Psoas muscle (tissue), 8 donors: ENCODE measurements around the gene TRDN. TPM values are rescaled to one million over a fixed set of nuclear protein-coding genes. Genes with fewer than 3 reads are reported as not detected.
A peak's percentile ranks its signal among the peaks of the same experiment; 100 is the strongest.
"Not testable (repeated sequence)": the region's sequence is repeated elsewhere in the genome, so short reads cannot be mapped to it uniquely, and the experiment has no call there.

ENCODE experiments used
- ATAC-seq, 4 donors: fragments of 200-7000 bp; cut with Tn5 transposase; one replicate each; pipeline ENCODE4 v1.9.1; 2020; ENCODE audit warnings: moderate library complexity in 3 of 4, mild to moderate bottlenecking in 2 of 4
- DNase-seq, 2 donors: peaks; one replicate each; pipeline ENCODE4 v3.0.0-alpha.2; 2020
- H3K27ac ChIP-seq: fragments of 200-600 bp; one replicate; pipeline ENCODE4 v1.8.0; 2022
- H3K27me3 ChIP-seq, 3 donors: fragments of 200-600 bp in 1 of 3; one replicate each; pipeline versions ENCODE4 v1.6.1 to v1.8.0; 2013 to 2022; ENCODE audit warnings: low read length in 2 of 3, mild to moderate bottlenecking in 2 of 3, moderate library complexity in 1 of 3; ENCODE audit not compliant: insufficient read depth in 3 of 3
- H3K36me3 ChIP-seq, 2 donors: fragments of 200-600 bp in 1 of 2; one replicate each; pipeline versions ENCODE4 v1.6.1 to v1.8.0; 2013 to 2022; ENCODE audit warnings: low read depth in 1 of 2, mild to moderate bottlenecking in 1 of 2, moderate library complexity in 1 of 2; ENCODE audit not compliant: insufficient read depth in 1 of 2
- H3K4me1 ChIP-seq: fragments of 200-600 bp; one replicate; pipeline ENCODE4 v1.8.0; 2022
- H3K4me3 ChIP-seq: fragments of 200-600 bp; one replicate; pipeline ENCODE4 v1.8.0; 2022; ENCODE audit warnings: mild to moderate bottlenecking
- H3K9me3 ChIP-seq: fragments of 200-600 bp; one replicate; pipeline ENCODE4 v1.8.0; 2022
- WGBS, 3 donors: extraction: QIAGEN DNeasy Blood & Tissue Kit; methylation state at CpG; one replicate each; pipeline versions ENCODE4 v1.1.6 to v1.1.7; 2013; 5-methylcytosine and 5-hydroxymethylcytosine counted together
- intact Hi-C, 2 donors: fragments of 100-400 bp; cut with DNase I; formaldehyde crosslinking; loops; one replicate each; pipeline versions ENCODE4 v1.11.0 to v1.14.2; 2022
- polyA plus RNA-seq, 3 donors: library from polyadenylated mRNA; stranded (reverse); fragments of 200-250 nt; gene quantifications; one replicate each; pipeline ENCODE4 v1.2.3, GENCODE V29; 2013
- total RNA-seq, 4 donors: library from RNA; stranded (reverse); fragmentation: NEBNext Ultra II Directional in 2 of 4; extraction: Animal tissue kit (Norgen Biotek cat#: 25700) in 2 of 4; gene quantifications; one replicate each; pipeline versions ENCODE4 v1.2.1 to v1.2.4, GENCODE V29; 2021 to 2023
- TF ChIP-seq, protein P1 (sequence below): fragments of 200-600 bp; IDR thresholded peaks from one replicate; pipeline ENCODE4 v1.8.0; 2022; ENCODE audit warnings: antibody characterized with exemption
- donor health status: healthy with polysubstance abuse.
- donor health status: DM: no; HTN: no; CAD: no; lungs with moderate emphysema.
- donor health status: Bipolar disorder and iron deficiency.
- donor health status: healthy.
- donor health status: DM: yes; HTN: yes; CAD: no.
- donor health status: DM: no; HTN: no; CAD: no.
- donor health status: DM: no; HTN: no; CAD: no.
- donor health status: DM: yes; HTN: yes; CAD: no.

TRDN gene
- total and polyA plus RNA-seq, 7 donors: 79.7 to 1,361 (median 399) TPM

DNA sequence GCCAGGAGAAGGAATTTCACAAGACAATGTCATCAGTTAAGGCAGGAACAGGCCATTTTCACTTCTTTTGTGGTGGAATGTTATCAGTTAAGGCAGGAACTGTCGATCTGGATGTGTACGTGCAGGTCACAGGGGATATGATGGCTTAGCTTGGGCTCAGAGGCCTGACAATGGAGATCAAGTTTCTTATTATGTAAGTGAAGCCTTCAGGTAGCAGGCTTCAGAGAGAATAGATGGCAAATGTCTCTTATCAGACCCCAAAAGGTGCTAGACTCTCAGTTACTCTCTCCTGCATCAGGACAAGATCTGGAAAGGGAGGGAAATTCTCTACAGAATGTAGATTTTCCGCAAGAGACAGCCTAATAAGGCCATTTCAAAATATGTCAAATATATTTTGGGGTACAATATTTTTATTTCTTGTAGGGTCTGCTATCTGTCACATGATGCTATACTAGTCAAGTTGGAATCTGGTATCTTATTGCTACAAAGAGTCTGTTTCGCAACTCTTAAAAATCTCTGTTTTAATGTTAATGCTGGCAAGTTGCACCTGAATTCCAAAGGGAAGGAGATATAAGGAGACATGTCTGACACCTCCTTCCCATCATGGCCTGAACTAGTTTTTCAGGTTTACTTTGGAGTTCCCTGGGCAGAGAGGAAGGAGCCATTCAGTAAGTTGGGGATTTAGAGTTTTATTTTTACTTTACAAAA is 48.8 kb downstream of the TRDN start:
- H3K27ac ChIP-seq: peak overlapping the region; percentile 66
- H3K9me3 ChIP-seq: no peaks in the 10 kb centered on the region
- H3K36me3 ChIP-seq: peaks cover 0 to 10% of the 10 kb centered on the region in 2 donors
- ATAC-seq: peak in 2 of 4 donors; percentile 13 to 20
- peaks cover 33% of the 10 kb centered on the region for H3K4me1 ChIP-seq
- H3K27me3 ChIP-seq: no peaks in the 10 kb centered on the region
- DNase-seq: no peak
- WGBS, 3 donors: 60 to 62% (median 61%) methylated on average over 4 of the region's 4 CpGs
- intact Hi-C loops: no loop called here
- TF ChIP-seq, protein P1, sequence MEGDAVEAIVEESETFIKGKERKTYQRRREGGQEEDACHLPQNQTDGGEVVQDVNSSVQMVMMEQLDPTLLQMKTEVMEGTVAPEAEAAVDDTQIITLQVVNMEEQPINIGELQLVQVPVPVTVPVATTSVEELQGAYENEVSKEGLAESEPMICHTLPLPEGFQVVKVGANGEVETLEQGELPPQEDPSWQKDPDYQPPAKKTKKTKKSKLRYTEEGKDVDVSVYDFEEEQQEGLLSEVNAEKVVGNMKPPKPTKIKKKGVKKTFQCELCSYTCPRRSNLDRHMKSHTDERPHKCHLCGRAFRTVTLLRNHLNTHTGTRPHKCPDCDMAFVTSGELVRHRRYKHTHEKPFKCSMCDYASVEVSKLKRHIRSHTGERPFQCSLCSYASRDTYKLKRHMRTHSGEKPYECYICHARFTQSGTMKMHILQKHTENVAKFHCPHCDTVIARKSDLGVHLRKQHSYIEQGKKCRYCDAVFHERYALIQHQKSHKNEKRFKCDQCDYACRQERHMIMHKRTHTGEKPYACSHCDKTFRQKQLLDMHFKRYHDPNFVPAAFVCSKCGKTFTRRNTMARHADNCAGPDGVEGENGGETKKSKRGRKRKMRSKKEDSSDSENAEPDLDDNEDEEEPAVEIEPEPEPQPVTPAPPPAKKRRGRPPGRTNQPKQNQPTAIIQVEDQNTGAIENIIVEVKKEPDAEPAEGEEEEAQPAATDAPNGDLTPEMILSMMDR: no peak
- no peak overlapping the region for H3K4me3 ChIP-seq

DNA sequence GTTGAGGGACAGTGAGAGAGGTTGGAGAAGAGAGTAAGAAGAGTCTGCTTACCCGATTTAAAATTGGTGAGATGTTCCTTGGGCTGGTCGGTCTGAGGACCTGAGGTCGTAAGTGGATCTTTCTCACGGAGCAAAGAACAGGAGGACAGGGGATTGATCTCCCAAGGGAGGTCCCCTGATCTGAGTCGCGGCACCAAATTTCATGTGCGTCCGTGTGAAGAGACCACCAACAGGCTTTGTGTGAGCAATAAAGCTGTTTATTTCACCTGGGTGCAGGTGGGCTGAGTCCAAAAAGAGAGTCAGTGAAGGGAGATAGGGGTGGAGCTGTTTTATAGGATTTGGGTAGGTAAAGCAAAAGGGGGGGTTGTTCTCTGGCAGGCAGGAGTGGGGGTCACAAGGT is 49.3 kb downstream of the TRDN start:
- H3K9me3 ChIP-seq, DNase-seq, ATAC-seq, H3K4me3 ChIP-seq, H3K27me3 ChIP-seq, H3K36me3 ChIP-seq, intact Hi-C loops: not testable (repeated sequence)
- peak overlapping the region; percentile 66 for H3K27ac ChIP-seq
- 84 to 92% (median 87%) methylated on average over 8 of the region's 8 CpGs for WGBS, 3 donors
- peaks cover 27% of the 10 kb centered on the region for H3K4me1 ChIP-seq

DNA sequence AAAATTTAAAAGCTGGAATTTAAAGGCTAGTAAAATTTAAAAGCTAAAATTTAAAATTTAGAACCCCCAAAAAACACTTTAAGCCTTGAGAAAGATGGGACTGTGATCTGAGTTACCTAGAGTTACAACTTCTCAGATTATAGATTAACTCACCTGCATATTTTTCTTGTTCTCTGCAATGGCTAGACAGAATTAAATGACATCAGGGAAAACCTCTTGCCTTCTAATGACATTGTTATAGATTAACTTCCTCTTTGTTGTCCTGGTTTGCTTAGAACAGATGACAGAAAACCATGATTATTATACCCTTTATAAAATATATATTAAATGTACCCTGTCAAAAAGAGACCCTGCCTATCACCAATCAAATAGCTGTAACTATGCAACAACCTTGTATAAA is 56.4 kb downstream of the TRDN start:
- no peak for ATAC-seq
- Histone ChIP-seq H3K4me3 (no peak overlapping the region), H3K9me3 (no peaks in the 10 kb centered on the region), H3K27ac (peak overlapping the region; percentile 73), H3K36me3 (peaks cover 0 to 16% of the 10 kb centered on the region in 2 donors), H3K27me3 (no peaks in the 10 kb centered on the region), H3K4me1 (peaks cover 36% of the 10 kb centered on the region)
- intact Hi-C loops: no loop called here
- TF ChIP-seq, protein P1: no peak
- no peak for DNase-seq

DNA sequence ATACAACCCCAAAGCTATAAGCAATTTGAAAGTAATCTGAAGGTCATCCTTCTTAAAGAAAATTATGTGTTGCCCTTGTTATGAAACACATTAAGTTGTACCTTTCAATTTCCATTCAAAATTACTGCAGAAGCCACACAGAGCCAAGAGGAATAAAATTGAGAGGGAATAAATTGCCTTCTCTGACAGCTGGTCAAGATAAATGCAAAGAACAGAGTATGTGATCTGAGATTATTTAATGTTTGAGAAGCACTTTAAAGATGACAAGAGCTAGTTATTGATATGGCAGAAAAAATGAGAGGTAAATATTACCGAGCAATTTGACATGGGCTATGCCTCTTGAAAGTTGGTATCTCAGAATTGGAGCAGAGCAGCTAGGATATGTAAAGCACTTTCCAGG is 61.6 kb downstream of the TRDN start:
- DNase-seq (no peak), ATAC-seq (no peak)
- Histone ChIP-seq H3K36me3 (peaks cover 0 to 23% of the 10 kb centered on the region in 2 donors), H3K27me3 (no peaks in the 10 kb centered on the region), H3K27ac (peak overlapping the region; percentile 28), H3K4me3 (no peak overlapping the region), H3K4me1 (peaks cover 63% of the 10 kb centered on the region), H3K9me3 (no peaks in the 10 kb centered on the region)
- intact Hi-C loops: no loop called here
- TF ChIP-seq, protein P1: no peak
- WGBS, 3 donors: 59 to 84% (median 60%) methylated on average over 1 of the region's 1 CpG

DNA sequence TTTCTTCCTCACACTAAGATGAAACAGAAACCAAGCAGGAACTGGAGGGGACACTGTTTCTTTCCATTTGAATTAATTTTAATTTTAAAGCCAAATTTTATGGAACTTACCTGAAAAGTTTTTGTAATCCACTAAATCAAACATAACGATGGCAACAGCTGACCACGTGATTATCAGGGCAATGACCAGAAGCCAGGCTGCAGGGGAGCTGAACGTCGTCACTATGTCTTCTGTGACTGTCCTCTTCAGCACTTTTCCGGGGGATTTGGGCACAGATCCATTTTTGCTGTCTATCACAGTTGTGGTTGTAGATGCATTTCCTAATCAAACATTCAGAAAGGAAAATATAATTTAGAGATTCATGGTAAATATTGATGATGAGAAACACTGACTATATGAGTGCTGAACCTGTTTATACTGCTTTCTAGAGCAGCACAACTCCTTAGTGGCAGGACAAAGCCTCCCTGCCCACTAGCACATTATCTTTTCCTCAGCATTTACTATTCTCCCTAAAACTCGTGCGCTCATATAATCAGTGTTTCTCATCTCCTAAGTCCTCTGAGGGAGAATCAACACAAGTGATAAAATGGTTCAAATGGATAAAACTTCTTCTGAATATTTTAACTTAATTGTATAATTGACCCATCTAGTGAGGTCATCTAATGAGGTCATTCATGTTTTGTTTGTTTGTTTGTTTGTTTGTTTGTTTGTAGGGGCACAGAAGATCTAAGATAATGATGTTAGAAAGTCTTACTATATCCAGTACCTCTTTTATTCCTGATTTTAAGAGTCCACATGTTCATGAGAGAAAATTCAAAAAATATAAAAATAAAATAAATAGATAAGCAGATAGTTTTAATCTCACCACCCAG is 65.7 kb downstream of the TRDN start:
- no peak for DNase-seq
- Histone ChIP-seq H3K9me3 (no peaks in the 10 kb centered on the region), H3K4me1 (peaks cover 65% of the 10 kb centered on the region), H3K27me3 (no peaks in the 10 kb centered on the region), H3K4me3 (peak overlapping the region; percentile 12), H3K27ac (peak overlapping the region; percentile 54), H3K36me3 (peaks cover 0 to 43% of the 10 kb centered on the region in 2 donors)
- intact Hi-C loops: no loop called here
- peak in 3 of 4 donors; percentile 73 to 81 (median 74) for ATAC-seq
- TF ChIP-seq, protein P1: no peak
- 25 to 38% (median 29%) methylated on average over 7 of the region's 7 CpGs for WGBS, 3 donors
